Breast epithelium (tissue), 4 donors: ENCODE results near the gene CRTC1. TPM values are rescaled to one million over a fixed set of nuclear protein-coding genes. Genes with fewer than 3 reads are reported as not detected.

Experiments used
- DNase-seq, 2 donors: peaks; one replicate each; pipeline ENCODE4 v3.0.0-alpha.2; 2019; ENCODE audit warnings: low spot score in 2 of 2
- H3K27ac ChIP-seq, 2 donors: fragments of 200-600 bp; sonication (generic) in 1 of 2; one replicate each; pipeline ENCODE4 v1.5.1; 2016 to 2019; ENCODE audit warnings: mild to moderate bottlenecking in 1 of 2
- H3K27me3 ChIP-seq, 2 donors: fragments of 200-600 bp; sonication (generic) in 1 of 2; one replicate each; pipeline versions ENCODE4 v1.5.1 to v1.6.0; 2017 to 2019; ENCODE audit warnings: control low read depth in 1 of 2, mild to moderate bottlenecking in 1 of 2
- H3K36me3 ChIP-seq: fragments of 200-600 bp; one replicate; pipeline ENCODE4 v1.5.1; 2019
- H3K4me1 ChIP-seq, 2 donors: fragments of 200-600 bp; sonication (generic); one replicate each; pipeline ENCODE4 v1.5.1; 2016 to 2019; ENCODE audit warnings: control low read depth in 1 of 2
- H3K4me3 ChIP-seq, 3 donors: fragments of 200-600 bp; sonication (generic); 1 replicate in 2 of 3; 2 replicates in 1 of 3; pipeline ENCODE4 v1.5.1; 2016 to 2019; ENCODE audit warnings: mild to moderate bottlenecking in 3 of 3, moderate library complexity in 2 of 3
- H3K9me3 ChIP-seq, 2 donors: fragments of 200-600 bp; sonication (generic) in 1 of 2; one replicate each; pipeline ENCODE4 v1.5.1; 2016 to 2019; ENCODE audit warnings: control low read depth in 1 of 2
- CTCF ChIP-seq, 3 donors: fragments of 450-650 bp; IDR thresholded peaks; one replicate each; pipeline ENCODE4 v1.5.1; 2016 to 2017; ENCODE audit warnings: antibody characterized with exemption in 3 of 3, mild to moderate bottlenecking in 3 of 3, moderate library complexity in 3 of 3
- POLR2A ChIP-seq: fragments of 450-650 bp; IDR thresholded peaks from one replicate; pipeline ENCODE4 v1.6.1; 2016; ENCODE audit warnings: antibody characterized with exemption, mild to moderate bottlenecking, moderate library complexity
- POLR2AphosphoS5 ChIP-seq, 3 donors: sonication (generic); formaldehyde crosslinking; IDR thresholded peaks; one replicate each; pipeline ENCODE4 v1.6.1; 2017; ENCODE audit warnings: antibody characterized with exemption in 3 of 3
- intact Hi-C: fragments of 100-400 bp; cut with DNase I; formaldehyde crosslinking; loops from one replicate; pipeline ENCODE4 v1.15.1; 2023; ENCODE audit warnings: low total_unique reads
- total RNA-seq, 3 donors: library from RNA; depleted of rRNA; stranded (reverse); fragments of >200 nt; gene quantifications; one replicate each; pipeline ENCODE4 v1.1.0, GENCODE V29; 2016

Gene CRTC1
- total RNA-seq, 3 donors from 2014 or later, result 4.8 to 6.1 (median 5.9) TPM

- TF ChIP-seq POLR2AphosphoS5 (IDR thresholded peaks at IDR 0.05) (no peak), CTCF (IDR thresholded peaks at IDR 0.05) (no peak), POLR2A (no peak)
- no peaks in the 10 kb centered on the region for H3K9me3 ChIP-seq
Measured at GRCh38 chr19:18778826-18779495, 95.5 kb downstream of the CRTC1 start.

GRCh38 chr19:18780081-18780480, 96.6 kb downstream of the CRTC1 start:
- intact Hi-C loops, result no loop called here
- H3K4me1 ChIP-seq, result no peaks in the 10 kb centered on the region

More at GRCh38 chr19:18778826-18779495, 95.5 kb downstream of the CRTC1 start:
- Histone ChIP-seq H3K4me3 (no peak overlapping the region), H3K27me3 (no peaks in the 10 kb centered on the region), H3K4me1 (no peaks in the 10 kb centered on the region), H3K36me3 (no peaks in the 10 kb centered on the region), H3K27ac (no peak overlapping the region)
- intact Hi-C loops, result loop anchor here (5.0 kb wide), 1 partner anchor 742 kb away; no protein-coding TSS in a partner anchor
- DNase-seq, result no peak

GRCh38 chr19:18780631-18781030, 97.2 kb downstream of the CRTC1 start:
- Histone ChIP-seq H3K27ac (no peak overlapping the region), H3K4me3 (no peak overlapping the region), H3K9me3 (no peaks in the 10 kb centered on the region), H3K36me3 (no peaks in the 10 kb centered on the region), H3K27me3 (peaks cover 2 to 4% of the 10 kb centered on the region in 2 donors), H3K4me1 (no peaks in the 10 kb centered on the region)
- intact Hi-C loops, result no loop called here
- TF ChIP-seq POLR2AphosphoS5 (IDR thresholded peaks at IDR 0.05) (no peak), CTCF (IDR thresholded peaks at IDR 0.05) (no peak), POLR2A (no peak)
- no peak for DNase-seq

More at GRCh38 chr19:18780081-18780480, 96.6 kb downstream of the CRTC1 start:
- no peaks in the 10 kb centered on the region for H3K36me3 ChIP-seq
- H3K27ac ChIP-seq, result no peak overlapping the region
- TF ChIP-seq POLR2A, result no peak
- no peak for TF ChIP-seq CTCF (IDR thresholded peaks at IDR 0.05)
- DNase-seq, result no peak
- no peak overlapping the region for H3K4me3 ChIP-seq
- H3K9me3 ChIP-seq, result no peaks in the 10 kb centered on the region
- H3K27me3 ChIP-seq, result no peaks in the 10 kb centered on the region

GRCh38 chr19:18781047-18781600, 97.6 kb downstream of the CRTC1 start:
- no peaks in the 10 kb centered on the region for H3K4me1 ChIP-seq
- H3K27me3 ChIP-seq, result peaks cover 6 to 7% of the 10 kb centered on the region in 2 donors
- intact Hi-C loops, result no loop called here
- TF ChIP-seq CTCF (IDR thresholded peaks at IDR 0.05) (no peak), POLR2A (no peak), POLR2AphosphoS5 (IDR thresholded peaks at IDR 0.05) (no peak)
- no peak overlapping the region for H3K27ac ChIP-seq
- no peaks in the 10 kb centered on the region for H3K36me3 ChIP-seq
- H3K9me3 ChIP-seq, result no peaks in the 10 kb centered on the region
- no peak for DNase-seq
- no peak overlapping the region for H3K4me3 ChIP-seq

- H3K27ac ChIP-seq, result no peak overlapping the region
- H3K4me1 ChIP-seq, result no peaks in the 10 kb centered on the region
- DNase-seq, result no peak
- H3K27me3 ChIP-seq, result peaks cover 6 to 12% of the 10 kb centered on the region in 2 donors
- no peaks in the 10 kb centered on the region for H3K9me3 ChIP-seq
- no peak for TF ChIP-seq CTCF (IDR thresholded peaks at IDR 0.05)
- TF ChIP-seq POLR2AphosphoS5 (IDR thresholded peaks at IDR 0.05), result no peak
- TF ChIP-seq POLR2A, result no peak
- H3K36me3 ChIP-seq, result no peaks in the 10 kb centered on the region
- no peak overlapping the region for H3K4me3 ChIP-seq
- intact Hi-C loops, result no loop called here
Measured at GRCh38 chr19:18781885-18782527, 98.5 kb downstream of the CRTC1 start.
